ENCODE data around the gene SORCS1.

DNA sequence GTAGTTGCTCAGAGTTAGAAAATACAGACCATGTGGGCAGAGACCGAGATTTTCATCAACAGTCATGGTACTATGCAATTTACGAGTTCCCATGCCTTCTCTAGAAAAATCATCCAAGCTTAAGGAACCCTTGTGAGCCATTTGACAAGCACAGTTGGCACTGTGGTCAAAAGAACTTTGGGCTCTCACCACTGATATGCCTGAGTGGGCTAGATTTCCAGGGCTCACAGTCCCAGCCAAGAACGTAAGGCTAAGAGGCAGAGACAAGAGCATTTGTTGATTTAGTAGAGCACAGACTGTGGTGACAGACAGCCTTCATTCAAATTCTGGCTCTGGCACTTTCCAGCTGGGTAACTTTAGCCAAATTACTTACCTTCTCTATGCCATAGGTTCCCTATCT, 407.0 kb downstream of the SORCS1 start:
- TF ChIP-seq, protein P1, sequence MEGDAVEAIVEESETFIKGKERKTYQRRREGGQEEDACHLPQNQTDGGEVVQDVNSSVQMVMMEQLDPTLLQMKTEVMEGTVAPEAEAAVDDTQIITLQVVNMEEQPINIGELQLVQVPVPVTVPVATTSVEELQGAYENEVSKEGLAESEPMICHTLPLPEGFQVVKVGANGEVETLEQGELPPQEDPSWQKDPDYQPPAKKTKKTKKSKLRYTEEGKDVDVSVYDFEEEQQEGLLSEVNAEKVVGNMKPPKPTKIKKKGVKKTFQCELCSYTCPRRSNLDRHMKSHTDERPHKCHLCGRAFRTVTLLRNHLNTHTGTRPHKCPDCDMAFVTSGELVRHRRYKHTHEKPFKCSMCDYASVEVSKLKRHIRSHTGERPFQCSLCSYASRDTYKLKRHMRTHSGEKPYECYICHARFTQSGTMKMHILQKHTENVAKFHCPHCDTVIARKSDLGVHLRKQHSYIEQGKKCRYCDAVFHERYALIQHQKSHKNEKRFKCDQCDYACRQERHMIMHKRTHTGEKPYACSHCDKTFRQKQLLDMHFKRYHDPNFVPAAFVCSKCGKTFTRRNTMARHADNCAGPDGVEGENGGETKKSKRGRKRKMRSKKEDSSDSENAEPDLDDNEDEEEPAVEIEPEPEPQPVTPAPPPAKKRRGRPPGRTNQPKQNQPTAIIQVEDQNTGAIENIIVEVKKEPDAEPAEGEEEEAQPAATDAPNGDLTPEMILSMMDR (IDR thresholded peaks at IDR 0.05) = no peak
- no peak for TF ChIP-seq POLR2A (IDR thresholded peaks at IDR 0.05)
